NT2/D1 (cell line): ENCODE measurements around the gene GPX2.

Experiments
- DNase-seq: peaks from one replicate; pipeline ENCODE4 v3.0.0-alpha.2; 2011; ENCODE audit warnings: low read depth, low spot score
- H3K27me3 ChIP-seq: 2 replicates; pipeline ENCODE4 v1.6.0; 2011; ENCODE audit warnings: mild to moderate bottlenecking; ENCODE audit not compliant: insufficient read length, insufficient read depth
- H3K36me3 ChIP-seq: 2 replicates; pipeline ENCODE4 v1.6.1; 2011; ENCODE audit warnings: mild to moderate bottlenecking, low read length, mixed read lengths; ENCODE audit not compliant: insufficient read depth, insufficient read length
- H3K4me1 ChIP-seq: 2 replicates; pipeline ENCODE4 v1.5.1; 2011; ENCODE audit not compliant: insufficient read depth, insufficient read length
- H3K4me3 ChIP-seq: 2 replicates; pipeline ENCODE4 v1.5.1; 2011; ENCODE audit warnings: low read depth; ENCODE audit not compliant: insufficient read length
- H3K9ac ChIP-seq: 2 replicates; pipeline ENCODE4 v1.6.0; 2011; ENCODE audit warnings: low read depth; ENCODE audit not compliant: insufficient read length
- H3K9me3 ChIP-seq: 2 replicates; pipeline ENCODE4 v1.5.1; 2011; ENCODE audit warnings: mild to moderate bottlenecking, low read length; ENCODE audit not compliant: insufficient read depth
- SUZ12 ChIP-seq: IDR thresholded peaks from 2 replicates; pipeline ENCODE4 v1.6.1; 2011; ENCODE audit not compliant: insufficient read length, insufficient read depth; ENCODE audit errors: extremely low read depth
- YY1 ChIP-seq: IDR thresholded peaks from 2 replicates; pipeline ENCODE4 v1.6.1; 2011; ENCODE audit not compliant: insufficient read length, insufficient read depth
- ZNF274 ChIP-seq: IDR thresholded peaks from 2 replicates; pipeline ENCODE4 v1.6.1; 2011; ENCODE audit warnings: mild to moderate bottlenecking, low read depth, low read length

Gene GPX2

DNA sequence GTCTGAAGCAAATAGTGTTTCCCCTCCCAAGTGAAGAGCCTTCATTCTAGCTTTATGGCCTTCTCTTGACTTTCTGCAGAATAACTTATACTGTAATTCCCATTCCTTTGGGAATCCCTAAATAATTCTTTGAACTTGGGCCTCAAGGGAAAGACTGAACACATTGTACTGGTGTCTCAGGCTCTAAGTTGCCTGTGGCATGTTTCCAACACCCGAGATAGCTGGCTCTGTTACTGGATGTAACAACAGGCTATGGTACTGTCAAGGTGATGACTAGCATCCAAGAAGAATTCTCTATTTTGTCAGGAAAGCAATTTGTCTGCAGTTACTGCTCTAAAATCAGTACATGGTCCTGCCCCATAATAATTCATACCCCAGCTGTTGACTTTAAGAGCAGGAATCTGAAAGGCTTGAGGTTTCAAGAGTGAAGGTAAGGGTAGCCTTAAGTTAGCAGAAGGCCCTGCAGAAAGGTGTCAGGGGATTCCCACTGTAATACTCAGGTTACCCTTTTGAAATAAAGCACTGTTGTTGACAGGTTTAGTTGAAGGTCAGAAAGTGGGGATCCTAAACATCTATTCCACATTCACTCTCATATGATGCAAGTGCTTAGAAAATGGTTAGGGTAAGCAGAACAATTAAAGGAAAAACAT, 5.2 kb downstream of the GPX2 start:
- Histone ChIP-seq H3K36me3 (peaks cover 41% of the 10 kb centered on the region), H3K4me3 (no peak overlapping the region), H3K9me3 (no peaks in the 10 kb centered on the region), H3K4me1 (peaks cover under 1% of the 10 kb centered on the region), H3K9ac (no peak overlapping the region), H3K27me3 (no peaks in the 10 kb centered on the region)
- TF ChIP-seq SUZ12 = no peak
- no peak for TF ChIP-seq YY1
- no peak for TF ChIP-seq ZNF274
- no peak for DNase-seq

- Histone ChIP-seq H3K4me3 (no peak overlapping the region), H3K9ac (no peak overlapping the region), H3K4me1 (no peaks in the 10 kb centered on the region), H3K27me3 (no peaks in the 10 kb centered on the region), H3K9me3 (no peaks in the 10 kb centered on the region), H3K36me3 (peaks cover 53% of the 10 kb centered on the region)
- TF ChIP-seq YY1 (no peak), ZNF274 (no peak), SUZ12 (no peak)
- DNase-seq = no peak
Measured at GRCh38 chr14:64935508-64935907, 7.0 kb downstream of the GPX2 start.

GRCh38 chr14:64934338-64934929, 8.1 kb downstream of the GPX2 start:
- no peaks in the 10 kb centered on the region for H3K4me1 ChIP-seq
- no peaks in the 10 kb centered on the region for H3K27me3 ChIP-seq
- peaks cover 46% of the 10 kb centered on the region for H3K36me3 ChIP-seq
- DNase-seq = no peak
- H3K4me3 ChIP-seq = no peak overlapping the region
- H3K9me3 ChIP-seq = no peaks in the 10 kb centered on the region
- no peak overlapping the region for H3K9ac ChIP-seq
- TF ChIP-seq SUZ12 = no peak
- no peak for TF ChIP-seq YY1
- TF ChIP-seq ZNF274 = no peak

- Histone ChIP-seq H3K9ac (no peak overlapping the region), H3K4me1 (no peaks in the 10 kb centered on the region), H3K4me3 (no peak overlapping the region), H3K27me3 (no peaks in the 10 kb centered on the region), H3K36me3 (peaks cover 47% of the 10 kb centered on the region), H3K9me3 (no peaks in the 10 kb centered on the region)
- TF ChIP-seq YY1 = no peak
- TF ChIP-seq SUZ12 = no peak
- no peak for TF ChIP-seq ZNF274
- no peak for DNase-seq
Measured at GRCh38 chr14:64932231-64932630, 10.3 kb downstream of the GPX2 start.

GRCh38 chr14:64931123-64931522, 11.4 kb downstream of the GPX2 start:
- peaks cover 57% of the 10 kb centered on the region for H3K36me3 ChIP-seq
- no peaks in the 10 kb centered on the region for H3K9me3 ChIP-seq
- H3K9ac ChIP-seq = no peak overlapping the region

GRCh38 chr14:64930085-64930843, 12.3 kb downstream of the GPX2 start:
- Histone ChIP-seq H3K9ac (no peak overlapping the region), H3K4me1 (no peaks in the 10 kb centered on the region), H3K27me3 (no peaks in the 10 kb centered on the region), H3K9me3 (no peaks in the 10 kb centered on the region), H3K36me3 (peaks cover 66% of the 10 kb centered on the region), H3K4me3 (no peak overlapping the region)
- no peak for DNase-seq
- no peak for TF ChIP-seq ZNF274

More at GRCh38 chr14:64931123-64931522, 11.4 kb downstream of the GPX2 start:
- TF ChIP-seq SUZ12 (no peak), YY1 (no peak), ZNF274 (no peak)
- no peak for DNase-seq
- no peak overlapping the region for H3K4me3 ChIP-seq
- no peaks in the 10 kb centered on the region for H3K4me1 ChIP-seq
- no peaks in the 10 kb centered on the region for H3K27me3 ChIP-seq

DNA sequence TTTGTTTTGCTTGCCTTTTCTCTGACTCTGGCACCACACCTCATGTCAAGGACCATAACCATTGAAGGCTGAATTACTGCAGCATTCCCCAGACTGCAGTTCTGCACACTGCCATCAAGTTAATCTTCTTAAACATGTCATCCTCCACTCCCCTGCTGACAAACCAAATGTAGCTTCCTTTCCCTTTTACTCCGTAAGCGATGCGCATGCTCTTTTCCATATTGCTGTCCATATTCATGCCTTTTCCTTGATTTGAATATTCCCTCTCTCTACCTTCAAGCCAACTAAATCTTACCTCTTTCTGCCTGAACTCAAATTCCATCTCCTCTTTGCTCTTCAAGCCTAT, 13.6 kb downstream of the GPX2 start:
- no peak for DNase-seq
- H3K4me3 ChIP-seq = no peak overlapping the region
- H3K27me3 ChIP-seq = no peaks in the 10 kb centered on the region
- H3K9me3 ChIP-seq = no peaks in the 10 kb centered on the region
- H3K36me3 ChIP-seq = peaks cover 73% of the 10 kb centered on the region
- H3K9ac ChIP-seq = no peak overlapping the region
- H3K4me1 ChIP-seq = no peaks in the 10 kb centered on the region
- TF ChIP-seq SUZ12 = no peak
- TF ChIP-seq ZNF274 = no peak
- TF ChIP-seq YY1 = no peak
